Measurements from ENCODE around the gene TAOK3. TPM values are rescaled to one million over a fixed set of nuclear protein-coding genes. Genes with fewer than 3 reads are reported as not detected.
"Not testable (repeated sequence)": the region's sequence is repeated elsewhere in the genome, so short reads cannot be mapped to it uniquely, and the experiment has no call there.

The TAOK3 gene
- total RNA-seq, 1 experiment from 2014 or later = 3.5 TPM

DNA sequence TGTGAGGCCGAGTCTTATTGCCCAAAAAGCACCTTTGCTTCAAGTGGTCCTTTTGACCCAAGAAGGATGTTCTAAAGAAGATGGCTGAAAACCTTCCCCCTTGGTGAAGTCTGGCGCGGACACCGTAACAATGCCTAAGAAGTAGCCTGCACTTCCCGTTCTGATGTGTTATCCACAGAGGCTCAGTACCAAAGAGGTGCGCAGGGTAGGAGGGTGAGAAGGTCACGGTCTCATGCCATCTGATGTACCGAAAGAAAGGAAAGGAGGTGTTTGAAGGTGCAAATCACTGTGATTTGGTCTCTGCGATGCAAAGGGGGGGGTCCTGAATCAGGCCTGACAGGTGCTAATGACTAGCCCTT is 226.9 kb downstream of the TAOK3 start:
- H3K36me3 ChIP-seq (replicated peaks; ENCODE audit: control insufficient read depth, insufficient read depth, low read length) = peaks cover 28% of the 10 kb centered on the region

DNA sequence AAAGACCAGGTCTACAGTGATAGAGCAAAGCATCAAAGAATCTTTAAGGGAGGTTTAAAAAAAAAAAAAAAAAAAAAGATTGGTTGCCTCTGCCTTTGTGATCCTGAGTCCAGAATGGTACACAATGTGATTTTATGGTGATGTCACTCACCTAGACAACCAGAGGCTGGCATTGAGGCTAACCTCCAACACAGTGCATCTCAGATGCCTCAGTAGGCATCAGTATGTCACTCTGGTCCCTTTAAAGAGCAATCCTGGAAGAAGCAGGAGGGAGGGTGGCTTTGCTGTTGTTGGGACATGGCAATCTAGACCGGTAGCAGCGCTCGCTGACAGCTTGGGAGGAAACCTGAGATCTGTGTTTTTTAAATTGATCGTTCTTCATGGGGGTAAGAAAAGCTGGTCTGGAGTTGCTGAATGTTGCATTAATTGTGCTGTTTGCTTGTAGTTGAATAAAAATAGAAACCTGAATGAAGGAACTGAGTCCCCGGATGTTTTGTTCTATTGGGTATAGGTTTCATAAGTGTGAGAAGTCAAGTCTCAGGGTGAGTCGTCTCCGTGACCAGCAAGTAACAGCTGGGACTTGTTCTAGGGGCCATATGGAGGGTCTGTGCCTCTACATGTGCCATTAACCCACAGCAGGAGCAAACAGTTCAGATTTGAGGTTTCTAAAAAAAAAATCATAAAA is 227.5 kb downstream of the TAOK3 start:
- Histone ChIP-seq H3K36me3 (replicated peaks; ENCODE audit: control insufficient read depth, insufficient read depth, low read length) (peaks cover 29% of the 10 kb centered on the region), H3K27me3 (ENCODE audit: control insufficient read depth, insufficient read depth, low read length) (no peaks in the 10 kb centered on the region), H3K4me3 (ENCODE audit: insufficient read depth, low read depth, low read length) (no peak overlapping the region)
- no peak for DNase-seq

More for the DNA sequence above, 226.9 kb downstream of the TAOK3 start:
- no peak overlapping the region for H3K4me3 ChIP-seq (ENCODE audit: insufficient read depth, low read depth, low read length)
- H3K27me3 ChIP-seq (ENCODE audit: control insufficient read depth, insufficient read depth, low read length) = no peaks in the 10 kb centered on the region
- DNase-seq = no peak

DNA sequence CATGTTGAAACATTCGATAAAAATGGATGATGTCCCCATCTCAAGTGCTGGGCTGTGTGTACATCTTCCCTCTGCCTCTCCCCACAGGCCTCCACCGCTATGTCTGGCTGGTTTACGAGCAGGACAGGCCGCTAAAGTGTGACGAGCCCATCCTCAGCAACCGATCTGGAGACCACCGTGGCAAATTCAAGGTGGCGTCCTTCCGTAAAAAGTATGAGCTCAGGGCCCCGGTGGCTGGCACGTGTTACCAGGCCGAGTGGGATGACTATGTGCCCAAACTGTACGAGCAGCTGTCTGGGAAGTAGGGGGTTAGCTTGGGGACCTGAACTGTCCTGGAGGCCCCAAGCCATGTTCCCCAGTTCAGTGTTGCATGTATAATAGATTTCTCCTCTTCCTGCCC is 228.2 kb downstream of the TAOK3 start:
- Histone ChIP-seq H3K4me3 (ENCODE audit: insufficient read depth, low read depth, low read length) (no peak overlapping the region), H3K36me3 (replicated peaks; ENCODE audit: control insufficient read depth, insufficient read depth, low read length) (peaks cover 35% of the 10 kb centered on the region), H3K27me3 (ENCODE audit: control insufficient read depth, insufficient read depth, low read length) (no peaks in the 10 kb centered on the region)
- no peak for DNase-seq

DNA sequence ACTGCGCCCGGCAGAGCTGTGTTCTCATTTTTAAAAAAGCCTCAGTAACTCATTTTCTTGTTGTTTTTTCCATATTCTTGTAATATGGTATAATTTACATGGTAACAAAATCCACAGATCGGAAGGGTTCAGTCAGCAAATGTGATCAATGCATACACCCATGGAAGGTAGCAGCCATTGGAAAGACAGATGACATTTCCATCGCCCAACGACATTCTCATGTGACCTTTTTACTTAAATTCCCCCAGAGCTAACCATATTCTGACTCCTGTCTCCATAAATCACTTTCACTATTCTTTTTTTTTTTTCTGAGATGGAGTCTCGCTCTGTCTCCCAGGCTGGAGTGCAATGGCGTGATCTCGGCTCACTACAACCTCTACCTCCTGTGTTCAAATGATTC is 231.9 kb downstream of the TAOK3 start:
- no peak overlapping the region for H3K4me3 ChIP-seq (ENCODE audit: insufficient read depth, low read depth, low read length)
- no peaks in the 10 kb centered on the region for H3K27me3 ChIP-seq (ENCODE audit: control insufficient read depth, insufficient read depth, low read length)
- no peak for DNase-seq
- peaks cover 40% of the 10 kb centered on the region for H3K36me3 ChIP-seq (replicated peaks; ENCODE audit: control insufficient read depth, insufficient read depth, low read length)

DNA sequence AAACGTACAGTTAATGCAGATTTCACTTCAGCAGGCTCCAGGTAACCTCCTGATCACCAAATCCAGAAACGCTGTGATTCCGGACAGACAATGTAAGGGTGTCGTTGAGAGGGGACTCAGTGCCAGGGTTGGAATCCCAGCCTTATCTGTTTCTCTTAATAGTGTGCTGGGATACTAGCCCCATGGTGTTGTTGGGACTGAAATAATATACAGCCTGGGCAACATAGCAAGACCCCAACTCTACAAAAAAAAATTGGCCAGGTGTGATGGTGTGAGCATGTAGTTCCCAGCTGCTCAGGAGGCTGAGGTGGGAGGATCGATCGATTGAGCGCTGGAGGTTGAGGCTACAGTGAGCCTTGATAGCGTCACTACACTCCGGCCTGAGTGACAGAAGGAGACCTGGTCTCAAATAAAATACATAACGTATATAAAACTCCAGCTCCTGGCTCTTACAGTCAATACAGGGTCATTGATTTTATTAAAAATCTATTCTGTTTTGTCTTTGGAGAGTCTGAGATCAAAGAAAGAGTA is 235.5 kb downstream of the TAOK3 start:
- no peak for DNase-seq
- no peaks in the 10 kb centered on the region for H3K27me3 ChIP-seq (ENCODE audit: control insufficient read depth, insufficient read depth, low read length)
- peaks cover 19% of the 10 kb centered on the region for H3K36me3 ChIP-seq (replicated peaks; ENCODE audit: control insufficient read depth, insufficient read depth, low read length)
- peak overlapping the region; percentile 90 for H3K4me3 ChIP-seq (ENCODE audit: insufficient read depth, low read depth, low read length)

DNA sequence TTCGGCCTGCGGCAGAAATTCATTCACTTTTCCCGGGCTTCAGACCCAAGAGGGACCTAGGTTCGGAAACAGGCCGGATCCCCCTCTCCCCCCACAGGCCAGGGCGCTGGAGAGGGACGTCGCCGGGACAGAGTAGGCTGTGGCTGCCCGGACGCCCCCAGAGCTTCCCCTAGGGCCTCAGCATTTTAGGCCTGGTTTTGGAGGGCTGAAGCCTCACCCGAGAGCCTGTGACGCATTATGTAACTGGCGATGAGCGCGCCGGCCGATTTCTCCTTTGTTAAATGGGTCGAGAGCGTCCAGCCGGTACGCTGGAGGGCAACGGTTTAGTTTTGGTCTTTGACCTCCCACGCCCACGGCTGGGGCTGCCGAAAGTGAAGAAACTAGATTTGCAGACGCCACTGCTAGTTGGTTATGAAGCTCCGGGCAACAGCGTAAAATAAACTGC is 236.1 kb downstream of the TAOK3 start:
- H3K27me3 ChIP-seq (ENCODE audit: control insufficient read depth, insufficient read depth, low read length) = no peaks in the 10 kb centered on the region
- H3K36me3 ChIP-seq (replicated peaks; ENCODE audit: control insufficient read depth, insufficient read depth, low read length) = peaks cover 18% of the 10 kb centered on the region
- DNase-seq = no peak
- H3K4me3 ChIP-seq (ENCODE audit: insufficient read depth, low read depth, low read length) = peak overlapping the region; percentile 90

DNA sequence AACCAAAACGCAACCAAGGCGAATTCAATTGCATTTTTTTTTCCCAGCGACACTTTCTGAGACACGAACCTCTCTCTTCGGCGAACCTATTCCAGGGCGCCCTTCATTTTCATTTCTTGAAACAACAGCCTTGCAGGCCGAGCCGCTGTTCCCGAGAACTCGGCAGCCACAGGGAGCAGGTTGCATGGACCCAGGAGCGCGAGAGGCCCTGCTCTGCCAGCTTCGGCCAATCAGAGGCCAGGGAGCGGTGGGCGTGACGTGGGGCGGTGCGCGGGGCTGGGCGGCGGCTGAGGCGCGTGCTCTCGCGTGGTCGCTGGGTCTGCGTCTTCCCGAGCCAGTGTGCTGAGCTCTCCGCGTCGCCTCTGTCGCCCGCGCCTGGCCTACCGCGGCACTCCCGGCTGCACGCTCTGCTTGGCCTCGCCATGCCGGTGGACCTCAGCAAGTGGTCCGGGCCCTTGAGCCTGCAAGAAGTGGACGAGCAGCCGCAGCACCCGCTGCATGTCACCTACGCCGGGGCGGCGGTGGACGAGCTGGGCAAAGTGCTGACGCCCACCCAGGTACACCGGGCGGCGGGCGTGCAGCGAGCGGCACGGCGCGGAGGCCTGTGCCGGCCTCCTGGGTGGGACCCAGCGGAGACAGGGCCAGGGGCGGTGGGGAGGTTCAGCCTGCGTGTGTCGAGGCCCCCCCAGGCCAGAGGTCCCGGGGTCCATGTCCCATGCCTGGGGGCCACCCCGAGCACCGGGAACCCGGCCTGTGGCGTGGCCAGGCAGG is 236.7 kb downstream of the TAOK3 start, which contains the start of gene PEBP1:
Gene PEBP1, plus strand, starts transcription at position 337 of the 771 bp plus-strand sequence. Its CDS starts 86 bp downstream, at position 423.
- Histone ChIP-seq H3K27me3 (ENCODE audit: control insufficient read depth, insufficient read depth, low read length) (no peaks in the 10 kb centered on the region), H3K4me3 (ENCODE audit: insufficient read depth, low read depth, low read length) (peak within 1 kb of the TSS; percentile 90), H3K36me3 (replicated peaks; ENCODE audit: control insufficient read depth, insufficient read depth, low read length) (peaks cover 17% of the 10 kb centered on the region)
- DNase-seq = peak; percentile 96

DNA sequence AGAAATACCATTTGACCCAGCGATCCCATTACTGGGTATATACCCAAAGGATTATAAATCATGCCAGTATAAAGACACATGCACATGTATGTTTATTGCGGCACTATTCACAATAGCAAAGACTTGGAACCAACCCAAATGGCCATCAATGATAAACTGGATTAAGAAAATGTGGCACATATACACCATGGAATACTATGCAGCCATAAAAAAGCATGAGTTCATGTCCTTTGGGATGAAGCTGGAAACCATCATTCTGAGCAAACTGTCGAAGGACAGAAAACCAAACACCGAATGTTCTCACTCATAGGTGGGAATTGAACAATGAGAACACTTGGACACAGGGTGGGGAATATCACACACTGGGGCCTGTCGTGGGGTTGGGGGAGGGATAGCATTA is 243.3 kb downstream of the TAOK3 start:
- H3K4me3 ChIP-seq (ENCODE audit: insufficient read depth, low read depth, low read length); H3K36me3 ChIP-seq (replicated peaks; ENCODE audit: control insufficient read depth, insufficient read depth, low read length); H3K27me3 ChIP-seq (ENCODE audit: control insufficient read depth, insufficient read depth, low read length); DNase-seq: not testable (repeated sequence)

DNA sequence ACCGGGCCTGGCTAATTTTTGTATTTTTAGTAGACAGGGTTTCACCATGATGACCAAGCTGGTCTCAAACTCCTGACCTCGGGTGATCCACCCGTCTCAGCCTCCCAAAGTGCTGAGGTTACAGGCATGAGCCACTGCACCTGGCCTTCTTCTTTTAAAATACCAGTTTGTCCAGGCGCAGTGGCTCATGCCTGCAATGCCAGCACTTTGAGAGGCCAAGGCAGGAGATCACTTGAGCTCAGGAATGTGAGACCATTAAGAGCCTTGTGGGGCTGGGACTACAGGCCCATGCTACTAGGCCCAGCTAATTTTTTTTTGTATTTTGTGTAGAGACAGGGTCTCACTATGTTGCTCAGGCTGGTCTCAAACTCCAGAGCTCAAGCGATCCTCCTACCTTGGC is 244.8 kb downstream of the TAOK3 start:
- DNase-seq = no peak
- H3K27me3 ChIP-seq (ENCODE audit: control insufficient read depth, insufficient read depth, low read length) = no peaks in the 10 kb centered on the region
- H3K4me3 ChIP-seq (ENCODE audit: insufficient read depth, low read depth, low read length) = no peak overlapping the region
- no peaks in the 10 kb centered on the region for H3K36me3 ChIP-seq (replicated peaks; ENCODE audit: control insufficient read depth, insufficient read depth, low read length)

DNA sequence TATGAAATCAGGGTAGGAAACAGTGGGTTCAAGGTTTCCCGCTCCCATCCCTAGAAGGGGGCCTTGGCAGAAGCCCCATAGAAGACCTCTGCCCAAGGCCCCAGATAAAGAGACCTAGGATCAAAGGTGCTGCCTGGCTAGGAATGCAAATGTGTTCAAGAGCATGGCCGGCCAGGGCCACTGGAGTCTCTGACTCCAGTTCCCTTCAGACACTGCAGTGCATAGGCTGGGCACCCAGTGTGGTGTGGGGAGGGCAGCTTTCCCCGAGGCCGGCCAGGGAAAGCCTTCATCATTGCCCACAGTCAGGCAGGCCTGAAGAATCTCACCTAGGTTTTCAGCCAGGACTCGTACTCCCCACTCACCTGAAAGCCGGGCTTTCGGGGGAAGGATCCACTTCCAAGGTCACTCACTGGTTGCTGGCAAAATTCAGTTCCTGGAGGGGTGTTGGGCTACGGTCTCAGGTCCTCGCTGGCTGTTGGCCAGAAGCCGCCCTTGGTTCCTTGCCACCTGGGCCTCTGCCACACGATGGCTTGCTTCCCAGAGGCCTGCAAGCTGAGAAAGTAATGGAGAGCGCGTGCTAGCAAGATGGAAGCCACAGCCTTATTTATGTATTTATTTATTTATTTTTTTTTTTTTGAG is 246.5 kb downstream of the TAOK3 start:
- Histone ChIP-seq H3K27me3 (ENCODE audit: control insufficient read depth, insufficient read depth, low read length) (no peaks in the 10 kb centered on the region), H3K4me3 (ENCODE audit: insufficient read depth, low read depth, low read length) (no peak overlapping the region), H3K36me3 (replicated peaks; ENCODE audit: control insufficient read depth, insufficient read depth, low read length) (no peaks in the 10 kb centered on the region)
- no peak for DNase-seq

DNA sequence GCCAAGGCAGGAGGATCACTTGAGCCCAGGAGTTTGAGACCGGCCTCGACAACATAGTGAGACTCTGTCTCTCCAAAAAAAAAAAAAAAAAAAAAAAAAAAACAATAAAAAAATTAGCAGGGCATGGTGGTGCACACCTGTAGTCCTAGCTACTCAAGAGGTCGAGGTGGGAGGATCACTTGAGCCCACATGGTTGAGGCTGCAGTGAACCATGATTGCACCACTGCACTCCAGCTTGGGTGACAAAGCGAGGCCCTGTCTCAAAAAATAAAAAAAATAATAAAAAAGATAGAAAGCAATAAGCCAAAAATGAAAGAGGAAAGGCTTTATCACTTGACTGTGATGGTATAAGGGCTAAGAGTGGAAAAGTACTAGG is 247.0 kb downstream of the TAOK3 start:
- Histone ChIP-seq H3K27me3 (ENCODE audit: control insufficient read depth, insufficient read depth, low read length) (no peaks in the 10 kb centered on the region), H3K36me3 (replicated peaks; ENCODE audit: control insufficient read depth, insufficient read depth, low read length) (no peaks in the 10 kb centered on the region), H3K4me3 (ENCODE audit: insufficient read depth, low read depth, low read length) (no peak overlapping the region)
- DNase-seq = no peak

DNA sequence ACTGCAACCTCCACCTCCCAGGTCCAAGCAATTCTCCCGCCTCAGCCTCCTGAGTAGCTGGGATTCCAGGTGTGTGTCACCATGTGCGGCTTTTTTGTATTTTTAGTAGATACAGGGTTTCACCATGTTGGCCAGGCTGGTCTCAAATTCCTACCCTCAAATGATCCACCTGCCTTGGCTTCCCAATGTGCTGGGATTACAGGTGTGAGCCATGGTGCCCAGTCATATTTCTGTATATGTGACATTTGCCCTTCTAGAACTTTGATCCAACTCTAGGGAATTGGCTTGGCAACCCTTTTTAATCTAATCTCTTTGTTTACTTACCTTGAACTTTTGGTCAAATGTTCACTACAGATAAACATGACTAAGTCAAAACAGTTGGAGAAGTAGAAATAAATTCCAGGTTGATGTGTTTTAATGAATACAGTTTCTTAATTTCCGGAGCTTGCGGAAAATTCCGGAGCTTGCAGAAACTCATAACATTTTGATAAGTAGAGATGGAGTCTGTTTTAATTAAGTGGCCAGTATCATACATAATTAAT is 248.3 kb downstream of the TAOK3 start:
- H3K4me3 ChIP-seq (ENCODE audit: insufficient read depth, low read depth, low read length) = no peak overlapping the region
- no peak for DNase-seq
- no peaks in the 10 kb centered on the region for H3K36me3 ChIP-seq (replicated peaks; ENCODE audit: control insufficient read depth, insufficient read depth, low read length)
- no peaks in the 10 kb centered on the region for H3K27me3 ChIP-seq (ENCODE audit: control insufficient read depth, insufficient read depth, low read length)

DNA sequence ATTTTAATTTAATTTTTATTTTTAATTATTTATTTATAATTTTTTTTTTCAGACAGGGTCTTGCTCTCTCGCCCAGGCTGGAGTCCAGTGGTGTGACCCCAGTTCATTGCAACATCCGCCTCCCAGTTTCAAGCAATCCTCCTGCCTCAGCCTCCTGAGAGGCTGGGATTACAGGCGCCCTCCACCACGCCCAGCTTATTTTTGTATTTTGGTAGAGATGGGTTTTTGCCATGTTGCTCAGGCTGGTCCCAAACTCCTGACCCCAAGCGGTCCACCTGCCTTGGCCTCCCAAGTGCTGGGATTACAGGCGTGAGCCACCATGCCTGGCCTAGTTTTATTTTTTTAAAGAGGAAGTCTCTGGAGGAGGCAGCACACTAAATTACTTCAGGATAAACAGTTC is 250.4 kb downstream of the TAOK3 start:
- DNase-seq = no peak
- no peak overlapping the region for H3K4me3 ChIP-seq (ENCODE audit: insufficient read depth, low read depth, low read length)
- no peaks in the 10 kb centered on the region for H3K27me3 ChIP-seq (ENCODE audit: control insufficient read depth, insufficient read depth, low read length)
- H3K36me3 ChIP-seq (replicated peaks; ENCODE audit: control insufficient read depth, insufficient read depth, low read length) = no peaks in the 10 kb centered on the region

DNA sequence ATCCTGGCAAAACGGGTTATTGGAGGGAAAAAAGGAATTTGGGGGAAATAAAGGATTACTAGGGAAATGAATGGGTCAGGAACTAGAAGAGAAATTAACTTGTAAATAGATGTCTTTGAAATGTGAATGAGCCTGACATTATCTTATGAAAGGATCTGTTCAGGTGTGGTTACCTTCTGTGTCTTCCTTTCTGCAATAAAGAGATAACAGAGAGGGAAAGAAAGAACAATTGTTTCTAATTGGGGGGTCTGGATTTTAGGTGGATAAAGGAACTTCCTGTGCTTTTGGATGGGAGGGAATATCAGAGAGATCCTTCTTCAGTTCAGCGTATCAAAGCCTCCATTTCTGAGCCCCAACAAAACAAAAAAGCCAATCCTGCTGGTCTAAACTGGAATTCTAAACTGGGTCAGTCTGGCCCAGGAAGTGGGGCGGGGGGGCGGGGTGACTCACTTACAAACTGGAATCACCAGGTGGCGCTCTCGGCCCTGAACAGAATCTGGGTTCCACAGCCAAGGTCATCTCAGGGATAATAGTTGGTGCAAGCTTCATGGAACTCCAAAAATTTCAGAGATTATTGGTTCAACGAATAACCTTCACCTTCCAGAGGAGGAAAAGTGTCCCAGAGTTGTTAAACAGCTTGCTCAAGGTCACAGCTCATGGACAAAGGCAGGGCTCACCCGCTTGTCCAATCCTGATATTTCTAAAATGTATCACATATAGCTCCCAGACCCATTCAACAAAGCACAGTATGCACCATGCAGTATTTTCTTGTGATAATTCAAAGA is 251.9 kb downstream of the TAOK3 start:
- H3K27me3 ChIP-seq (ENCODE audit: control insufficient read depth, insufficient read depth, low read length) = no peaks in the 10 kb centered on the region
- peak; percentile 88 for DNase-seq
- H3K36me3 ChIP-seq (replicated peaks; ENCODE audit: control insufficient read depth, insufficient read depth, low read length) = no peaks in the 10 kb centered on the region
- H3K4me3 ChIP-seq (ENCODE audit: insufficient read depth, low read depth, low read length) = no peak overlapping the region
